Measurements from ENCODE around the gene TRAFD1. TPM values are rescaled to one million over a fixed set of nuclear protein-coding genes. Genes with fewer than 3 reads are reported as not detected.

Gene TRAFD1
- total RNA-seq, 1 experiment from 2014 or later: 25.5 TPM

DNA sequence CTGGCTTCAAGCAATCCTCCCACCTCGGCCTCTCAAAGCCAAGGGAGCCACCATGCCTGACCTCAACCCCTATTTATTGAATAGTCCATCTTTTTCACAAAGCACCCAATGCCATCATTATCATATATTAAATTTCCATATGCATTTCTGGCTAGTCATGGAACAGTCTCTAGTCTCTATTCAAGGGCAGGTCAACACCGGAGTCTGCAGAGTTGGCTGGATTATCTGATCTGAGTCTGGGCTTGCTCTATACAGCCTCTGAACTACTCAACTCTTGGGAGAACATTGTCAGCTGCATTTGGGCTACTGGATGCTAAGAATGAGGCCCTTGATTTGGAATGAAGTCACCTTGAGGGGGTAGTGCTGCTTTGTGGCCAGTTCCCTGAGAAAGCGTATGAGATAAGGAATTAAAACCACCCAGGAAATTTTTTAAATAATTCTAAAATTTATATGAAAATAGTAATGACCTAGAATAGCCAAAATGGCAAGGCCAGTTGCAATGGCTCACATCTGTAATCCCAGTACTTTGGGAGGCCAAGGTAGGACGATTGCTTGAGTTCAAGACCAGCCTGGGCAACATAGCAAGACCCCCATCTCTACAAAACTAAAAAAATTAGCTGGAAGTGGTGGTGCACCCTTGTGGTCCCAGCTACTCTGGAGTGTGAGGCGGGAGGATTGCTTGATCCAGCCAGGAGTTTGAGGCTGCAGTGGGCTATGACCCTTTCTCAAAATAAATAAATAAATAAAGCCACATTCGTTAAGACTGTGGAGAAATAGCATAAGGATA is 9.9 kb upstream of the TRAFD1 start:
- no peak overlapping the region for H3K4me2 ChIP-seq (ENCODE audit: low read length)
- BruUV-seq (replicated peaks): no TSS peak
- peaks cover 57 to 77% of the 10 kb centered on the region in 2 experiments for H3K4me1 ChIP-seq (ENCODE audit: control insufficient read depth in 1 of 2, insufficient read depth in 2 of 2, low read length in 2 of 2)
- no peak overlapping the region for H3K4me3 ChIP-seq (replicated peaks in 1 of 2; ENCODE audit: low read depth in 1 of 2, low read length in 2 of 2)
- H2AFZ ChIP-seq (ENCODE audit: low read depth, low read length, poor library complexity, severe bottlenecking): no peak overlapping the region
- H3K27ac ChIP-seq (ENCODE audit: low read depth, low read length): no peak overlapping the region
- DNase-seq (ENCODE audit: low read depth, low spot score) (no peak), ATAC-seq (no peak)
- no peaks in the 10 kb centered on the region for H3K27me3 ChIP-seq (ENCODE audit: insufficient read depth, low read length)
- no peaks in the 10 kb centered on the region for H3K9me2 ChIP-seq (ENCODE audit: insufficient read depth)
- no peaks in the 10 kb centered on the region for H3K79me2 ChIP-seq (ENCODE audit: insufficient read depth, low read length)
- TF ChIP-seq POLR2A (IDR thresholded peaks at IDR 0.05; ENCODE audit: borderline replicate concordance, extremely low read depth, insufficient read depth, insufficient read length) (no peak), CBX3 (IDR thresholded peaks at IDR 0.05; ENCODE audit: low read depth) (no peak), FOSL1 (IDR thresholded peaks at IDR 0.05; ENCODE audit: low read depth) (no peak), RAD21 (IDR thresholded peaks at IDR 0.05; ENCODE audit: low read depth) (no peak), YY1 (IDR thresholded peaks at IDR 0.05; ENCODE audit: extremely low read depth, insufficient replicate concordance, low read depth, low read length) (no peak), CEBPB (IDR thresholded peaks at IDR 0.05; ENCODE audit: low read depth) (no peak), SRF (IDR thresholded peaks at IDR 0.05; ENCODE audit: low read depth) (no peak), ZFX (IDR thresholded peaks at IDR 0.05) (no peak), EZH2phosphoT487 (IDR thresholded peaks at IDR 0.05; ENCODE audit: borderline replicate concordance) (no peak), JUND (IDR thresholded peaks at IDR 0.05) (no peak), ZNF274 (IDR thresholded peaks at IDR 0.05; ENCODE audit: low read depth, low read length) (no peak), SIN3A (IDR thresholded peaks at IDR 0.05; ENCODE audit: low read depth) (no peak), SP1 (IDR thresholded peaks at IDR 0.05; ENCODE audit: low read depth) (no peak), EZH2 (IDR thresholded peaks at IDR 0.05) (no peak), EGR1 (IDR thresholded peaks at IDR 0.05; ENCODE audit: low read depth) (no peak)
- TF ChIP-seq, protein P1, sequence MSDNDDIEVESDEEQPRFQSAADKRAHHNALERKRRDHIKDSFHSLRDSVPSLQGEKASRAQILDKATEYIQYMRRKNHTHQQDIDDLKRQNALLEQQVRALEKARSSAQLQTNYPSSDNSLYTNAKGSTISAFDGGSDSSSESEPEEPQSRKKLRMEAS (IDR thresholded peaks at IDR 0.05): no peak
- TF ChIP-seq, protein P2, sequence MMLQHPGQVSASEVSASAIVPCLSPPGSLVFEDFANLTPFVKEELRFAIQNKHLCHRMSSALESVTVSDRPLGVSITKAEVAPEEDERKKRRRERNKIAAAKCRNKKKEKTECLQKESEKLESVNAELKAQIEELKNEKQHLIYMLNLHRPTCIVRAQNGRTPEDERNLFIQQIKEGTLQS (IDR thresholded peaks at IDR 0.05): no peak
- TF ChIP-seq, protein P3, sequence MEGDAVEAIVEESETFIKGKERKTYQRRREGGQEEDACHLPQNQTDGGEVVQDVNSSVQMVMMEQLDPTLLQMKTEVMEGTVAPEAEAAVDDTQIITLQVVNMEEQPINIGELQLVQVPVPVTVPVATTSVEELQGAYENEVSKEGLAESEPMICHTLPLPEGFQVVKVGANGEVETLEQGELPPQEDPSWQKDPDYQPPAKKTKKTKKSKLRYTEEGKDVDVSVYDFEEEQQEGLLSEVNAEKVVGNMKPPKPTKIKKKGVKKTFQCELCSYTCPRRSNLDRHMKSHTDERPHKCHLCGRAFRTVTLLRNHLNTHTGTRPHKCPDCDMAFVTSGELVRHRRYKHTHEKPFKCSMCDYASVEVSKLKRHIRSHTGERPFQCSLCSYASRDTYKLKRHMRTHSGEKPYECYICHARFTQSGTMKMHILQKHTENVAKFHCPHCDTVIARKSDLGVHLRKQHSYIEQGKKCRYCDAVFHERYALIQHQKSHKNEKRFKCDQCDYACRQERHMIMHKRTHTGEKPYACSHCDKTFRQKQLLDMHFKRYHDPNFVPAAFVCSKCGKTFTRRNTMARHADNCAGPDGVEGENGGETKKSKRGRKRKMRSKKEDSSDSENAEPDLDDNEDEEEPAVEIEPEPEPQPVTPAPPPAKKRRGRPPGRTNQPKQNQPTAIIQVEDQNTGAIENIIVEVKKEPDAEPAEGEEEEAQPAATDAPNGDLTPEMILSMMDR (IDR thresholded peaks at IDR 0.05 in 2 of 3, conservative IDR thresholded peaks at IDR 0.05 in 1 of 3; ENCODE audit: borderline replicate concordance in 1 of 3, insufficient read depth in 1 of 3, low read depth in 2 of 3, low read length in 2 of 3): no peak
- TF ChIP-seq, protein P4, sequence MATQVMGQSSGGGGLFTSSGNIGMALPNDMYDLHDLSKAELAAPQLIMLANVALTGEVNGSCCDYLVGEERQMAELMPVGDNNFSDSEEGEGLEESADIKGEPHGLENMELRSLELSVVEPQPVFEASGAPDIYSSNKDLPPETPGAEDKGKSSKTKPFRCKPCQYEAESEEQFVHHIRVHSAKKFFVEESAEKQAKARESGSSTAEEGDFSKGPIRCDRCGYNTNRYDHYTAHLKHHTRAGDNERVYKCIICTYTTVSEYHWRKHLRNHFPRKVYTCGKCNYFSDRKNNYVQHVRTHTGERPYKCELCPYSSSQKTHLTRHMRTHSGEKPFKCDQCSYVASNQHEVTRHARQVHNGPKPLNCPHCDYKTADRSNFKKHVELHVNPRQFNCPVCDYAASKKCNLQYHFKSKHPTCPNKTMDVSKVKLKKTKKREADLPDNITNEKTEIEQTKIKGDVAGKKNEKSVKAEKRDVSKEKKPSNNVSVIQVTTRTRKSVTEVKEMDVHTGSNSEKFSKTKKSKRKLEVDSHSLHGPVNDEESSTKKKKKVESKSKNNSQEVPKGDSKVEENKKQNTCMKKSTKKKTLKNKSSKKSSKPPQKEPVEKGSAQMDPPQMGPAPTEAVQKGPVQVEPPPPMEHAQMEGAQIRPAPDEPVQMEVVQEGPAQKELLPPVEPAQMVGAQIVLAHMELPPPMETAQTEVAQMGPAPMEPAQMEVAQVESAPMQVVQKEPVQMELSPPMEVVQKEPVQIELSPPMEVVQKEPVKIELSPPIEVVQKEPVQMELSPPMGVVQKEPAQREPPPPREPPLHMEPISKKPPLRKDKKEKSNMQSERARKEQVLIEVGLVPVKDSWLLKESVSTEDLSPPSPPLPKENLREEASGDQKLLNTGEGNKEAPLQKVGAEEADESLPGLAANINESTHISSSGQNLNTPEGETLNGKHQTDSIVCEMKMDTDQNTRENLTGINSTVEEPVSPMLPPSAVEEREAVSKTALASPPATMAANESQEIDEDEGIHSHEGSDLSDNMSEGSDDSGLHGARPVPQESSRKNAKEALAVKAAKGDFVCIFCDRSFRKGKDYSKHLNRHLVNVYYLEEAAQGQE (IDR thresholded peaks at IDR 0.05; ENCODE audit: low read depth): no peak
- POLR2A ChIA-PET: no interaction called here
- CTCF ChIA-PET: no interaction called here
- H3K36me3 ChIP-seq (ENCODE audit: control insufficient read depth in 1 of 2, insufficient read depth in 2 of 2, low read length in 2 of 2): no peaks in the 10 kb centered on the region
- RAD21 ChIA-PET (ENCODE audit: low non-redundant PET in 1 of 2, low total read pairs in 2 of 2, uncharacterized antibody in 2 of 2, unreplicated experiment in 2 of 2): no interaction called here
- no peaks in the 10 kb centered on the region for H4K20me1 ChIP-seq (ENCODE audit: insufficient read depth)
- intact Hi-C loops (cut with micrococcal nuclease): no loop called here
- H3K9ac ChIP-seq (ENCODE audit: low read length): no peak overlapping the region
- H3K9me3 ChIP-seq (ENCODE audit: control insufficient read depth in 1 of 2, insufficient read depth in 1 of 2, low read depth in 1 of 2, low read length in 2 of 2): no peaks in the 10 kb centered on the region

All from HCT116 (cell line).